ENCODE results near the gene PARK7.

DNA sequence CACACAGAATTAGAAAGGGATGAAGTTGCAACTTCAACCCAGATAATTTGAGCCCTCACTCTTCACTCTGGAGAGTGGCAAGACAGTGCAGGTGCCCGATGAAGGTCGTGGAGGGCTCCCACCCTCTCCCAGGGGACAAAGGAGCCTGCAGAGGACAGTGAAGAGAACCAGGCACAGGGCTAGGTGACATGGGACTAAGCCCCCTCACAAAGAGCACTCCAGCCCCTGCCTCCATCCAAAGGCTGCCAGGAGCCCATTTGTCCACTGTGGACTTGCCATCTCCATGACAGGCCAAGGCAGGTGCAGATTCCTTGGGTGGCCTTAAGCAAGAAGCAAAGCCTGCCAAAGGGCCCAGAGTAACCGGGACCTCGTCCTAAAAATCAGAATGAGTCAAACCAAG is 49.5 kb downstream of the PARK7 start:
- TF ChIP-seq, protein P1, sequence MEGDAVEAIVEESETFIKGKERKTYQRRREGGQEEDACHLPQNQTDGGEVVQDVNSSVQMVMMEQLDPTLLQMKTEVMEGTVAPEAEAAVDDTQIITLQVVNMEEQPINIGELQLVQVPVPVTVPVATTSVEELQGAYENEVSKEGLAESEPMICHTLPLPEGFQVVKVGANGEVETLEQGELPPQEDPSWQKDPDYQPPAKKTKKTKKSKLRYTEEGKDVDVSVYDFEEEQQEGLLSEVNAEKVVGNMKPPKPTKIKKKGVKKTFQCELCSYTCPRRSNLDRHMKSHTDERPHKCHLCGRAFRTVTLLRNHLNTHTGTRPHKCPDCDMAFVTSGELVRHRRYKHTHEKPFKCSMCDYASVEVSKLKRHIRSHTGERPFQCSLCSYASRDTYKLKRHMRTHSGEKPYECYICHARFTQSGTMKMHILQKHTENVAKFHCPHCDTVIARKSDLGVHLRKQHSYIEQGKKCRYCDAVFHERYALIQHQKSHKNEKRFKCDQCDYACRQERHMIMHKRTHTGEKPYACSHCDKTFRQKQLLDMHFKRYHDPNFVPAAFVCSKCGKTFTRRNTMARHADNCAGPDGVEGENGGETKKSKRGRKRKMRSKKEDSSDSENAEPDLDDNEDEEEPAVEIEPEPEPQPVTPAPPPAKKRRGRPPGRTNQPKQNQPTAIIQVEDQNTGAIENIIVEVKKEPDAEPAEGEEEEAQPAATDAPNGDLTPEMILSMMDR (IDR thresholded peaks at IDR 0.05), result no peak
- TF ChIP-seq POLR2A (IDR thresholded peaks at IDR 0.05), result no peak

Measured in right lobe of liver (tissue), 4 donors.